Choroid plexus epithelial cell (primary cell): ENCODE measurements around the gene GMPPA.

Experiments used
- DNase-seq: peaks from one replicate; pipeline ENCODE4 v3.0.0-alpha.2; 2010; ENCODE audit warnings: low read depth
- H3K4me3 ChIP-seq: 2 replicates; pipeline ENCODE4 v1.5.1; 2011; ENCODE audit warnings: low read depth, mild to moderate bottlenecking, control low read depth, low read length, moderate library complexity
- TF ChIP-seq, protein P1 (sequence below): conservative IDR thresholded peaks from 2 replicates; pipeline ENCODE4 v1.5.1; 2011; ENCODE audit warnings: low read depth, mild to moderate bottlenecking, control low read depth, inconsistent platforms, low read length, moderate library complexity

The GMPPA gene

DNA sequence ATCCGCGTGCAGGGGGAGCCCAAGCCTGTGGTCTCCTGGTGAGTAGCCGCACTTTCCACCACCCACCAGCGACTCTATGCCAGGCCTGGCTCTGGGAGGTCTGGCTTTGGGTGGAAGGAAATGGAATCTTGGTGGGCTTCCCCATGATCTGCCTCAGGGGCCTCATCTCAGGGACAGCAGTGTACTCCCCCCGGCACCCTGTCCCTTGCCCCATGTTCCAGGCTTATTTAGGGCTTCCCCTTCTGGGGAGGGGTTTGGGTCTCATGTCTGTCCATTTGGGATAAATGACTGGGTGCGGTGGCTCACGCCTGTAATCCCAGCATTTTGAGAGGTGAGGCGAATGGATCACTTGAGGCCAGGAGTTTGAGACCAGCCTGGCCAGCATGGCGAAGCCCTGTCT is 36.3 kb upstream of the GMPPA start:
- DNase-seq: no peak
- no peak overlapping the region for H3K4me3 ChIP-seq
- TF ChIP-seq, protein P1, sequence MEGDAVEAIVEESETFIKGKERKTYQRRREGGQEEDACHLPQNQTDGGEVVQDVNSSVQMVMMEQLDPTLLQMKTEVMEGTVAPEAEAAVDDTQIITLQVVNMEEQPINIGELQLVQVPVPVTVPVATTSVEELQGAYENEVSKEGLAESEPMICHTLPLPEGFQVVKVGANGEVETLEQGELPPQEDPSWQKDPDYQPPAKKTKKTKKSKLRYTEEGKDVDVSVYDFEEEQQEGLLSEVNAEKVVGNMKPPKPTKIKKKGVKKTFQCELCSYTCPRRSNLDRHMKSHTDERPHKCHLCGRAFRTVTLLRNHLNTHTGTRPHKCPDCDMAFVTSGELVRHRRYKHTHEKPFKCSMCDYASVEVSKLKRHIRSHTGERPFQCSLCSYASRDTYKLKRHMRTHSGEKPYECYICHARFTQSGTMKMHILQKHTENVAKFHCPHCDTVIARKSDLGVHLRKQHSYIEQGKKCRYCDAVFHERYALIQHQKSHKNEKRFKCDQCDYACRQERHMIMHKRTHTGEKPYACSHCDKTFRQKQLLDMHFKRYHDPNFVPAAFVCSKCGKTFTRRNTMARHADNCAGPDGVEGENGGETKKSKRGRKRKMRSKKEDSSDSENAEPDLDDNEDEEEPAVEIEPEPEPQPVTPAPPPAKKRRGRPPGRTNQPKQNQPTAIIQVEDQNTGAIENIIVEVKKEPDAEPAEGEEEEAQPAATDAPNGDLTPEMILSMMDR: no peak

DNA sequence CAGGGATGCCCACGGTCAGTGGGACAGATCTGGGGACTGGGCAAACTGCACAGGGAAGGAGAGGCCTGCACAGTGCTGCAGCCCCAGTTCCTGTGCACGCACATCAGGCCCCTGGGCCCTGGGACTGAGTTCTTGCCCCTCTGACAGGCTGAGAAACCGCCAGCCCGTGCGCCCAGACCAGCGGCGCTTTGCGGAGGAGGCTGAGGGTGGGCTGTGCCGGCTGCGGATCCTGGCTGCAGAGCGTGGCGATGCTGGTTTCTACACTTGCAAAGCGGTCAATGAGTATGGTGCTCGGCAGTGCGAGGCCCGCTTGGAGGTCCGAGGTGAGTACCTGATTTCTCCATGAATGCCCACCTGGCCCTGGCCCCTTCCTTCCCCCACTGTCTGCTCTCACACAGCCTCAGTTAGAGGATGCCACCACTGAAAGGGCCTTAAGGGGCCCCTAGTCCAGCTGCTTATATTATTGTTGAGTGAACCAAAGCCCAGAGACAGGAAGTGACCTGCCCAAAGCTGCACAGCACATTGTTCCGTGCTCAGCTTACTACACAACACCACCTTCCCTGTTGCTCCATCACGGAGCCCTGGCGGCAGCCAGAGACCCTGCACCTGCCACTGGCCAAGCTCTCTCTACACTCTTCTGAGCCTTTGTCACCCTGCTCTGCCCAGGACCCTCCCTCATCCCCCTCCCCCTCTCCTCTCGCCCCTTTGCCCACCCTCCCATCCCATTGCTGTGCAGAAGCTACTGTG is 34.2 kb upstream of the GMPPA start:
- H3K4me3 ChIP-seq: no peak overlapping the region
- TF ChIP-seq, protein P1: no peak
- DNase-seq: no peak

DNA sequence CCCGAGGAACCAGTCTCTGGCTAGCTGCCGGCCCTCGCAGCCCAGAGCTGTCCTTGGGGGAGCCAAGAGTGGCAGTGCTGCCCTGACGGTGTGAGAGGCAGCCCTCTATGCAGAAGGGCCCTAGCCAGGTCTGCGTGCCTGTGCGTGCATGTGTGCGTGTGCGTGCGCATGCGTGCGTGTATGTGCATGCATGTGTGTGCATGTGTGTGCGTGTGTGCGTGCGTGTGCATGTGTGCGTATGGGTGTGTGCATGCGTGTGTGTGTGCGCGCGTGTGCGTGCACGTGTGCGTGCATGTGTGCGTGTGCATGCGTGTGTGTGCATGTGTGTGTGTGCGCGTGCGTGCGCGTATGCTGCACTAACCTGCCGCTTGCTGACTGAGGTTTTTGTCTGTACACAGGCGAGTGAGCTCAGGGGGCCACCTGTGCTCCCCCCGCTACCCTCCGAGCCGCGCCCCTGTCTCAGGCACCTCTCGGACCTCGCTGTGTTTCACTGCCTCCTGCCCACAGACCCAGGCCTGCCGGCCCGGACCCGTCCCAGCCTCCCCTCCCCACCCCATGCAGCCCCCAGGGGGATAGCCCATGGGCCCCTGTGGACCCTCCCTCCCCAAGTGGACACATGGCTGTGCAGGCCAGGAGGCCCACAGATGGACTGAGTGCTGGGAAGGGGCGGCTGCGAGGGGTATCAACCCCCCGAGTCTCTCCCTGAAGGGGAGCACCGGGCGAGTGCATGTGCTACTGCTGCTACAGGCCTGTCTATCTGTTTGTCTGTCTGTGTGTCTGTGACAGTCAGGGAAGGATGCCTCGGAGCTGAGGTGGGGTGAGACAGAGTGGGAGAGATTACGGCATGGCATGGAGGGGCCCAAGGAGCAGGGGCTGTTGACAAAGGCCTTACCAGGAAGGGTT is 32.8 kb upstream of the GMPPA start:
- TF ChIP-seq, protein P1: no peak
- DNase-seq: no peak

DNA sequence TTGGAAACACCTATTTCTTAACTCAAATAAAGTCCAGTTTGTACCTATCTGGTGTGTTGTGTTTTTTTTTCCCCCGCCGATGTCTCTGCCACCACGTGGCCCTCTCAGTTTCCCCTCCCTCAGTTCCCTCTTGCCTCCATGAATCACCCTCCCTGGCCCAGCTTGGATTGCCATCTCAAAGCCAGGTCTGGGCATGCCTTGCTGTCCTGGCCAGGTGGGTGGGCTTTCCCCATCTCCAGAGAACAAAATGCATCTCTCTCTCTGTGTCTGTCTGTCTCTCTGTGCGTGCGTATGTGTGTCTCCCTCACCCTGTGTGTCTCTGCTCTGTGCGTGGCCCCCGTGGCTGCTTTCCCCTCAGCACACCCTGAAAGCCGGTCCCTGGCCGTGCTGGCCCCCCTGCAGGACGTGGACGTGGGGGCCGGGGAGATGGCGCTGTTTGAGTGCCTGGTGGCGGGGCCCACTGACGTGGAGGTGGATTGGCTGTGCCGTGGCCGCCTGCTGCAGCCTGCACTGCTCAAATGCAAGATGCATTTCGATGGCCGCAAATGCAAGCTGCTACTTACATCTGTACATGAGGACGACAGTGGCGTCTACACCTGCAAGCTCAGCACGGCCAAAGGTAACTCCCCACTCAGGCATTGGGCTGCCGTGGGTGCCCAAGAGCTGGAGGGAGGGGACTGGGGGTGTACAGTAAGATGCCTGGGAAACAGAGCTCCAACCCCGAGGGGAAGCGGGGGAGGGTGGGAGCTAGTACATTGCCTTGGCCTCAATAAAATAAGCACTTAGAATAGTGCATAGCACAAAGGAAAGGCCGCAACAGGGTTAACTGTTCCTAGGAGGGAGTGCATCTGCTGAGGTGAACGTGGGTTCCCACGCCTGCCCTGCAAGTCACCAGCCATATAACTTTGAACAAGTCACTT is 31.6 kb upstream of the GMPPA start:
- no peak overlapping the region for H3K4me3 ChIP-seq
- DNase-seq: no peak
- TF ChIP-seq, protein P1: no peak

More for the DNA sequence above, 32.8 kb upstream of the GMPPA start:
- H3K4me3 ChIP-seq: no peak overlapping the region

DNA sequence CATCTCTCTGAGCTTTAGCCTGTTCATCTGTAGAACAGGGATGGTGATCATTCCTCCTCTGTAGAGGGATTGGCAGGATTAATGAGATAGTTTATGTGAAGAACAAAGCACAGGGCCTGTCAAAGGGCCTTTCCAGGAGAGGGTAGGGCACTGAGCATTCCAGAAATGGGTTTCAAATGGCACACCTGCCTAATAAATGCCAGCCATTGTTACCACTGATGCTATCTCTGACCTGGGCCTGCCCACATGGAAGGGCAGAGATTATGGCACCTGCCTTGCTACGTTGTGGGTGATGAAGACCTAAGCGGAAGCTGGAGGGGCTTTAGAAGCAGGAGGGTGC is 31.0 kb upstream of the GMPPA start:
- H3K4me3 ChIP-seq: no peak overlapping the region
- TF ChIP-seq, protein P1: no peak
- no peak for DNase-seq

DNA sequence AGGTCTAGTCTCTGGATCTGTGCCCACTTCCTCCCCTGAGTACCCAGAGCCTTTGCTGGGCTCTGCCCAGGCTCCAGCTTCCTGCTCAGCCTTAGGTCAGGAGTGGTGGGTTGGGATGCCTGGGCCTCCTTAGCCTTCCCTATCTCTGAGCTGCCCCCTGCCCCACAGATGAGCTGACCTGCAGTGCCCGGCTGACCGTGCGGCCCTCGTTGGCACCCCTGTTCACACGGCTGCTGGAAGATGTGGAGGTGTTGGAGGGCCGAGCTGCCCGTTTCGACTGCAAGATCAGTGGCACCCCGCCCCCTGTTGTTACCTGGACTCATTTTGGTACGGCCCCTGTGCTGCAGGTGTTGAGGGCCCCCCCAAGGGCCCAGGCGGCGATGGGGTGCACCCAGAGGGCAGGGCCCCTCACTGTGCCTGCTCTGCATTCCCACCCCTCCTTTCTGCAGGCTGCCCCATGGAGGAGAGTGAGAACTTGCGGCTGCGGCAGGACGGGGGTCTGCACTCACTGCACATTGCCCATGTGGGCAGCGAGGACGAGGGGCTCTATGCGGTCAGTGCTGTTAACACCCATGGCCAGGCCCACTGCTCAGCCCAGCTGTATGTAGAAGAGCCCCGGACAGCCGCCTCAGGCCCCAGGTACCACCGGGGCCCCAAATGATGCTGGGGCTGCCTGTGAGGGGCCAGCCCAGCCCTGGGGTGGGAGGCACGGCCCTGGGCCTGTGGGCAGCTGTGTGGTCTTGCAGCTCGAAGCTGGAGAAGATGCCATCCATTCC is 30.1 kb upstream of the GMPPA start:
- H3K4me3 ChIP-seq: no peak overlapping the region
- TF ChIP-seq, protein P1: no peak
- DNase-seq: no peak
